ENCODE measurements around the gene ELP1. TPM values are rescaled to one million over a fixed set of nuclear protein-coding genes. Genes with fewer than 3 reads are reported as not detected.

The ELP1 gene
- total RNA-seq, 1 donor from 2014 or later: 23.2 TPM

DNA sequence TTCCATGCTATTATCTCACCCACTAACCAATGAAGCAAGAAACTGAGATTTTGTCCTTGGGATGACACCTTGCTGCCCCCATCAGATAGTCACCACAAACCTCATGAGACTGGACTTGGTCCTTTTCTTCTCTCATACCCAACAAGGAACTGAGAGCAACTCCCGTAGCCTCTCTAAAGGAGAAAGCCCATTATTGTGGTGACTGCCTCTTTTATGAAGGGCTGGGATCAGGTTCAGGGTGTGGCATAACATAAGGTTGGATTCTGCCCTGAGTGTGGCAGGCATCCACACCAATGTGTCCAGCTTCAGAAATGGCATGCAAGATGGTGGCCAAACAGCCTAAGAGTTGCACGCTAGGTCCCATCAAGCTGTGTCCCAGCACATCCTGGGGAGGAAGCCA is 73.2 kb downstream of the ELP1 start:
- DNase-seq (ENCODE audit: low spot score): no peak
- H3K27ac Mint-ChIP-seq (ENCODE audit: unreplicated experiment): no peak overlapping the region
- no peak overlapping the region for H3K4me3 Mint-ChIP-seq (ENCODE audit: unreplicated experiment)
- H3K4me1 Mint-ChIP-seq (ENCODE audit: unreplicated experiment): no peaks in the 10 kb centered on the region
- H3K27me3 Mint-ChIP-seq (ENCODE audit: unreplicated experiment): peaks cover 11% of the 10 kb centered on the region
- peaks cover 5% of the 10 kb centered on the region for H3K36me3 Mint-ChIP-seq (ENCODE audit: low read depth, unreplicated experiment)
- TF ChIP-seq, protein P1, sequence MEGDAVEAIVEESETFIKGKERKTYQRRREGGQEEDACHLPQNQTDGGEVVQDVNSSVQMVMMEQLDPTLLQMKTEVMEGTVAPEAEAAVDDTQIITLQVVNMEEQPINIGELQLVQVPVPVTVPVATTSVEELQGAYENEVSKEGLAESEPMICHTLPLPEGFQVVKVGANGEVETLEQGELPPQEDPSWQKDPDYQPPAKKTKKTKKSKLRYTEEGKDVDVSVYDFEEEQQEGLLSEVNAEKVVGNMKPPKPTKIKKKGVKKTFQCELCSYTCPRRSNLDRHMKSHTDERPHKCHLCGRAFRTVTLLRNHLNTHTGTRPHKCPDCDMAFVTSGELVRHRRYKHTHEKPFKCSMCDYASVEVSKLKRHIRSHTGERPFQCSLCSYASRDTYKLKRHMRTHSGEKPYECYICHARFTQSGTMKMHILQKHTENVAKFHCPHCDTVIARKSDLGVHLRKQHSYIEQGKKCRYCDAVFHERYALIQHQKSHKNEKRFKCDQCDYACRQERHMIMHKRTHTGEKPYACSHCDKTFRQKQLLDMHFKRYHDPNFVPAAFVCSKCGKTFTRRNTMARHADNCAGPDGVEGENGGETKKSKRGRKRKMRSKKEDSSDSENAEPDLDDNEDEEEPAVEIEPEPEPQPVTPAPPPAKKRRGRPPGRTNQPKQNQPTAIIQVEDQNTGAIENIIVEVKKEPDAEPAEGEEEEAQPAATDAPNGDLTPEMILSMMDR (IDR thresholded peaks at IDR 0.05; ENCODE audit: unreplicated experiment): no peak
- H3K9me3 Mint-ChIP-seq (ENCODE audit: unreplicated experiment): no peaks in the 10 kb centered on the region

DNA sequence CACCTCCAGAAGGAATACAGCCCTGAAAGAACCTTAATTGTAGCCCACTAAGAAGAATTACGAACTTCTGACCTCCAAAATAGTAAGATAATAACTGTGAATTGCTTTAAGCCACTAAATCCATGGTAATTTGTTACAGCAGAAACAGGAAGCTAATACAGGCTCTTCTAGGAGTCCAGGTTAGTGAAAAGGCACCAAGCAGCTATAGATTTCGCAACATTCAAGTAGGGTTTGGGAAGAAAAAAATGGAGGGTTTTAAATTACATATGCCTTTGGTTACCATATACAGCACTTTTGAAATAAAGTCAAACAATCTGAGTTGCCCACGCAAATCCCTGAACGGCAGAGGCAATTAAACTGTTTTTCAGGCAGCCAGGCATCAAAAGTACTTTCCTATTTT is 73.6 kb downstream of the ELP1 start:
- Mint-ChIP-seq H3K4me1 (ENCODE audit: unreplicated experiment) (no peaks in the 10 kb centered on the region), H3K4me3 (ENCODE audit: unreplicated experiment) (no peak overlapping the region), H3K27me3 (ENCODE audit: unreplicated experiment) (peaks cover 11% of the 10 kb centered on the region), H3K9me3 (ENCODE audit: unreplicated experiment) (no peaks in the 10 kb centered on the region), H3K36me3 (ENCODE audit: low read depth, unreplicated experiment) (peaks cover 5% of the 10 kb centered on the region), H3K27ac (ENCODE audit: unreplicated experiment) (no peak overlapping the region)
- TF ChIP-seq, protein P1 (IDR thresholded peaks at IDR 0.05; ENCODE audit: unreplicated experiment): no peak
- DNase-seq (ENCODE audit: low spot score): no peak

DNA sequence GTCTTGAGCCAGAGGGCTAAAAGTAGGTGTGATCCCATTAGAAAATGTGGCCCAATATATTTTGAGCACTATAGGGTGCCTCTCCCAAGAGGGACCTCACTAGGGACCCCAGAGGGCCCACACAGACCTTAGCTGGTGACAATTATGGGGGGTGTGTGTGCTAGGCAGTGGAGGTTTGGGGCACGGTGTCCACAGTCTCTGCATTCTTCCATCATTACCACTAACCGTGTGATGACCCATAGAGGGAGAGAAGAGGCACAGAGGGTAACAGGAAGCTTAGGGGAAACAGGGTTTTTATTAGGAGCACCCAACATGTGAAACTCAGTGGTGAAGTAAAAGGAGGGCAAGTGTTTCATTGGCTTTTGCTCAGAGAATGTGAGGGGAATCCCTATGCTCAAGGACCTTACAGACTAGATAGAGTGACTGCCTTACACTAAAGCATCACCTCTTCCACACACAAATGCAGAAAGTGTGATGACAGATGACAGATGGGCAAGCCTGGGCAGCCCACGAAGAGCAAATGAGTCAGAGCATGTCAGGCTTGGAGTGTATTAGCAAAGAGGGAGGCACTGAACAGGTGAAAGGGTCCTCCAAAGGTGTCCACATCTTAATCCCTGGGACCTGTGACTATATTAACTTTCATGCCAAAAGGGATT is 74.3 kb downstream of the ELP1 start:
- Mint-ChIP-seq H3K9me3 (ENCODE audit: unreplicated experiment) (no peaks in the 10 kb centered on the region), H3K4me3 (ENCODE audit: unreplicated experiment) (no peak overlapping the region), H3K36me3 (ENCODE audit: low read depth, unreplicated experiment) (peaks cover 5% of the 10 kb centered on the region), H3K27me3 (ENCODE audit: unreplicated experiment) (peaks cover 11% of the 10 kb centered on the region), H3K27ac (ENCODE audit: unreplicated experiment) (no peak overlapping the region), H3K4me1 (ENCODE audit: unreplicated experiment) (no peaks in the 10 kb centered on the region)
- DNase-seq (ENCODE audit: low spot score): no peak
- TF ChIP-seq, protein P1 (IDR thresholded peaks at IDR 0.05; ENCODE audit: unreplicated experiment): no peak

DNA sequence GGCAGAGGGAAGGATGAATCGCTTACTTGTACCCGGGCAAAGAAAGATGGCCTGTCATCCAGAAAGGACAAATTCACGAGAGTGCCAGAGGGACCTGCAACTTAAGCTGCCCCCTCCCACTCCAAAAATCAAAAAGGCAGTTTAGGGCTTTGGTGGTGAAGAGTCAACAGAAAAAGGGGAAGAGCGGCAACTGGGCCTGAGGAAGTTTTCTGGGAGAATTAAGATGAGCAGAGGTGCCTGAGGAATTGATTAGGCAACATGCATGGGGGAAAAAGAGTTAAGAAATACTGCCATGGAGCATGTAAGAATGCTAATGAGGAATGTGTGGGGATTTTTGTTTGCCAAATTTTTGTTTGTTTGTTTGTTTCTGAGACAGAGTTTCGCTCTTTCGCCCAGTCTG is 76.4 kb downstream of the ELP1 start:
- Mint-ChIP-seq H3K4me1 (ENCODE audit: unreplicated experiment) (peaks cover under 1% of the 10 kb centered on the region), H3K27me3 (ENCODE audit: unreplicated experiment) (peaks cover 11% of the 10 kb centered on the region), H3K9me3 (ENCODE audit: unreplicated experiment) (no peaks in the 10 kb centered on the region), H3K27ac (ENCODE audit: unreplicated experiment) (no peak overlapping the region), H3K4me3 (ENCODE audit: unreplicated experiment) (peak overlapping the region; percentile 22), H3K36me3 (ENCODE audit: low read depth, unreplicated experiment) (peaks cover 2% of the 10 kb centered on the region)
- DNase-seq (ENCODE audit: low spot score): no peak
- TF ChIP-seq, protein P1 (IDR thresholded peaks at IDR 0.05; ENCODE audit: unreplicated experiment): no peak

- no peaks in the 10 kb centered on the region for H3K36me3 Mint-ChIP-seq (ENCODE audit: low read depth, unreplicated experiment)
- peaks cover 11% of the 10 kb centered on the region for H3K27me3 Mint-ChIP-seq (ENCODE audit: unreplicated experiment)
- H3K9me3 Mint-ChIP-seq (ENCODE audit: unreplicated experiment): no peaks in the 10 kb centered on the region
- no peak within 1 kb of the TSS for H3K27ac Mint-ChIP-seq (ENCODE audit: unreplicated experiment)
- TF ChIP-seq, protein P1 (IDR thresholded peaks at IDR 0.05; ENCODE audit: unreplicated experiment): no peak
- no peak for DNase-seq (ENCODE audit: low spot score)
- peaks cover 14% of the 10 kb centered on the region for H3K4me1 Mint-ChIP-seq (ENCODE audit: unreplicated experiment)
- no peak within 1 kb of the TSS for H3K4me3 Mint-ChIP-seq (ENCODE audit: unreplicated experiment)
Measured at GRCh38 chr9:108855888-108856287, 78.0 kb downstream of the ELP1 start, which contains the start of gene ACTL7B. TSS of gene ACTL7B (minus strand) at chr9:108855986. CDS start at chr9:108855930, 56 bp downstream.
